ENCODE results near the gene TIMM9.
"Not testable (repeated sequence)": the region's sequence is repeated elsewhere in the genome, so short reads cannot be mapped to it uniquely, and the experiment has no call there.

The TIMM9 gene

GRCh38 chr14:58397156-58397555 is 30.2 kb downstream of the TIMM9 start:
- DNase-seq = no peak

GRCh38 chr14:58395812-58396788 is 31.2 kb downstream of the TIMM9 start, which contains the start of gene TOMM20L:
TOMM20L (plus strand) TSS chr14:58395930; CDS start chr14:58395958, 28 bp downstream.
- DNase-seq = no peak

GRCh38 chr14:58395562-58395811 is 31.8 kb downstream of the TIMM9 start:
- DNase-seq = no peak

- DNase-seq = no peak
These were observed 36.5 kb downstream of the TIMM9 start for GRCh38 chr14:58390830-58391229.

GRCh38 chr14:58376791-58377190 is 50.5 kb downstream of the TIMM9 start:
- no peak for DNase-seq

- DNase-seq = no peak
These were observed 58.4 kb downstream of the TIMM9 start for GRCh38 chr14:58368956-58369355.

- DNase-seq = no peak
These were observed 60.0 kb downstream of the TIMM9 start for GRCh38 chr14:58367296-58367695.

- no peak for DNase-seq
These were observed 63.0 kb downstream of the TIMM9 start for GRCh38 chr14:58364316-58364715.

GRCh38 chr14:58362798-58363412 is 64.4 kb downstream of the TIMM9 start:
- DNase-seq = no peak

GRCh38 chr14:58362272-58362671 is 65.1 kb downstream of the TIMM9 start:
- not testable (repeated sequence) for DNase-seq
